Fibroblast of lung (primary cell): ENCODE measurements around the gene EXOC6B.

Source experiments
- EZH2 ChIP-seq: IDR thresholded peaks from 2 replicates; pipeline ENCODE4 v1.5.1; 2012; ENCODE audit warnings: low read length, control low read depth, mild to moderate bottlenecking; ENCODE audit errors: missing control alignments
- TF ChIP-seq, protein P1 (sequence below), 2 donors: IDR thresholded peaks in 1 of 2; conservative IDR thresholded peaks in 1 of 2; 1 replicate in 1 of 2; 2 replicates in 1 of 2; pipeline ENCODE4 v1.5.1; 2011 to 2012; ENCODE audit warnings: low read length in 2 of 2, control low read depth in 1 of 2, inconsistent platforms in 1 of 2, low read depth in 1 of 2, mild to moderate bottlenecking in 1 of 2

DNA sequence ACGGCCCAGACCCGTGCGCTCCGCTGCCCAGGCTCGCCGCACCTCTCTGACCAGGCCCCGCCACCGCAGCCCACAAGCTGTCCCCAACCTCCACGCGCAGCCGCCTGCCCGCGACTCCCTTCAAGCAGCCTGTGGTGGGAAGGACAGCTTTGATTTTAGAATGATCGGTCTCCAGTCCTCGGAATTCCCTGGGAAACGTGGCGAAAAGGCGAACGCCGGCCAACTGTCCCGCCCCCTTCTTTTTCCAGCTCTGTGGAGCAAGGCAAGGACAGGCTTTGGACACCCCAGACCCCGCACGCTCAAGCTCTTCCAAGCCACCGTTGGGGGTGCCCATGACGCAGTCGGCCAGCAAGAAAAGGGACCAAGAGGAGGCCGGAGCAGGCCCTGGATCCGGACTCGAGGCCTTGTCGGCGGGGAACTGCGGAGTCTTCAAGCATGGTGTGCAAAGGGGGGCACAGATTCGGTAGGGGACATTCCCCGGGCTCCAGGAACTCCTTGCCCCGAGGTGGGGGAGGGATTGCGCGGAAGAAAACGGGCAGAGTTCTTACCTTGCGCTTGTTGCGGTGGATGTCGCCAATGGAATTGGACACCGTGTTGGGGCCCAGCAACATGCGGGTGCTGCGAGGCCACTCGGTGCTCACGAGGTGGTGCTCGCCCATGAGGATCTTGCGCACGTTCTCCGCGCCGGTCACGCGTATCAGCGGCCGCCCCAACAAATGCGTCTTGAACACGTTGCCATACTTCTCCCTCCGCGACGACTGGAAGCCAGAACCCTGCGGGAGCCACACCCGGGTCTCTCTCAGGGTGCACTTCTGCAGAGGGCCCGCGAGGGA is 682.2 kb downstream of the EXOC6B start:
- TF ChIP-seq, protein P1, sequence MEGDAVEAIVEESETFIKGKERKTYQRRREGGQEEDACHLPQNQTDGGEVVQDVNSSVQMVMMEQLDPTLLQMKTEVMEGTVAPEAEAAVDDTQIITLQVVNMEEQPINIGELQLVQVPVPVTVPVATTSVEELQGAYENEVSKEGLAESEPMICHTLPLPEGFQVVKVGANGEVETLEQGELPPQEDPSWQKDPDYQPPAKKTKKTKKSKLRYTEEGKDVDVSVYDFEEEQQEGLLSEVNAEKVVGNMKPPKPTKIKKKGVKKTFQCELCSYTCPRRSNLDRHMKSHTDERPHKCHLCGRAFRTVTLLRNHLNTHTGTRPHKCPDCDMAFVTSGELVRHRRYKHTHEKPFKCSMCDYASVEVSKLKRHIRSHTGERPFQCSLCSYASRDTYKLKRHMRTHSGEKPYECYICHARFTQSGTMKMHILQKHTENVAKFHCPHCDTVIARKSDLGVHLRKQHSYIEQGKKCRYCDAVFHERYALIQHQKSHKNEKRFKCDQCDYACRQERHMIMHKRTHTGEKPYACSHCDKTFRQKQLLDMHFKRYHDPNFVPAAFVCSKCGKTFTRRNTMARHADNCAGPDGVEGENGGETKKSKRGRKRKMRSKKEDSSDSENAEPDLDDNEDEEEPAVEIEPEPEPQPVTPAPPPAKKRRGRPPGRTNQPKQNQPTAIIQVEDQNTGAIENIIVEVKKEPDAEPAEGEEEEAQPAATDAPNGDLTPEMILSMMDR (conservative IDR thresholded peaks at IDR 0.05 in 1 of 2, IDR thresholded peaks at IDR 0.05 in 1 of 2; ENCODE audit: low read depth in 1 of 2, low read length in 2 of 2): no peak
- TF ChIP-seq EZH2: peak; percentile 89
